ENCODE results near the gene NGFR.

GRCh38 chr17:49488612-49489011, 6.5 kb upstream of the NGFR start:
- TF ChIP-seq POLR2A (IDR thresholded peaks at IDR 0.05) = no peak
- TF ChIP-seq, protein P1, sequence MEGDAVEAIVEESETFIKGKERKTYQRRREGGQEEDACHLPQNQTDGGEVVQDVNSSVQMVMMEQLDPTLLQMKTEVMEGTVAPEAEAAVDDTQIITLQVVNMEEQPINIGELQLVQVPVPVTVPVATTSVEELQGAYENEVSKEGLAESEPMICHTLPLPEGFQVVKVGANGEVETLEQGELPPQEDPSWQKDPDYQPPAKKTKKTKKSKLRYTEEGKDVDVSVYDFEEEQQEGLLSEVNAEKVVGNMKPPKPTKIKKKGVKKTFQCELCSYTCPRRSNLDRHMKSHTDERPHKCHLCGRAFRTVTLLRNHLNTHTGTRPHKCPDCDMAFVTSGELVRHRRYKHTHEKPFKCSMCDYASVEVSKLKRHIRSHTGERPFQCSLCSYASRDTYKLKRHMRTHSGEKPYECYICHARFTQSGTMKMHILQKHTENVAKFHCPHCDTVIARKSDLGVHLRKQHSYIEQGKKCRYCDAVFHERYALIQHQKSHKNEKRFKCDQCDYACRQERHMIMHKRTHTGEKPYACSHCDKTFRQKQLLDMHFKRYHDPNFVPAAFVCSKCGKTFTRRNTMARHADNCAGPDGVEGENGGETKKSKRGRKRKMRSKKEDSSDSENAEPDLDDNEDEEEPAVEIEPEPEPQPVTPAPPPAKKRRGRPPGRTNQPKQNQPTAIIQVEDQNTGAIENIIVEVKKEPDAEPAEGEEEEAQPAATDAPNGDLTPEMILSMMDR (IDR thresholded peaks at IDR 0.05) = no peak

Measured in lower leg skin (tissue), 3 donors.